ENCODE results near the gene COPS2. TPM values are rescaled to one million over a fixed set of nuclear protein-coding genes. Genes with fewer than 3 reads are reported as not detected.
A peak's percentile ranks its signal among the peaks of the same experiment; 100 is the strongest.
"Not testable (repeated sequence)": the region's sequence is repeated elsewhere in the genome, so short reads cannot be mapped to it uniquely, and the experiment has no call there.

Gene COPS2
- total and polyA plus RNA-seq, 5 donors = 43.1 to 78.2 (median 68.1) TPM

- Histone ChIP-seq H3K4me1 (ENCODE audit: control insufficient read depth, insufficient read depth, low read length) (peaks cover 2% of the 10 kb centered on the region), H3K9me3 (ENCODE audit: control insufficient read depth, low read length) (no peaks in the 10 kb centered on the region), H3K4me3 (ENCODE audit: low read length) (no peak overlapping the region), H3K27ac (ENCODE audit: low read length) (no peak overlapping the region), H3K27me3 (ENCODE audit: control insufficient read depth, insufficient read depth) (no peaks in the 10 kb centered on the region)
- WGBS = 96% methylated on average over 4 of the region's 4 CpGs
- DNase-seq (no peak), ATAC-seq (no peak)
- intact Hi-C loops (cut with DNase I) = no loop called here
Observed at GRCh38 chr15:49182128-49182527, 26.7 kb upstream of the COPS2 start.

GRCh38 chr15:49179433-49180190 lies 24.2 kb upstream of the COPS2 start:
- DNase-seq = no peak
- WGBS = 90% methylated on average over 1 of the region's 1 CpG
- H3K9me3 ChIP-seq (ENCODE audit: control insufficient read depth, low read length) = no peaks in the 10 kb centered on the region
- no peak for ATAC-seq
- peaks cover 2% of the 10 kb centered on the region for H3K4me1 ChIP-seq (ENCODE audit: control insufficient read depth, insufficient read depth, low read length)
- H3K27me3 ChIP-seq (ENCODE audit: control insufficient read depth, insufficient read depth) = no peaks in the 10 kb centered on the region
- intact Hi-C loops (cut with DNase I) = no loop called here
- no peak overlapping the region for H3K4me3 ChIP-seq (ENCODE audit: low read length)
- no peak overlapping the region for H3K27ac ChIP-seq (ENCODE audit: low read length)

- H3K9me3 ChIP-seq (ENCODE audit: control insufficient read depth, low read length) = no peaks in the 10 kb centered on the region
- H3K4me3 ChIP-seq (ENCODE audit: low read length) = no peak overlapping the region
- ATAC-seq (no peak), DNase-seq (no peak)
- H3K27me3 ChIP-seq (ENCODE audit: control insufficient read depth, insufficient read depth) = no peaks in the 10 kb centered on the region
- H3K4me1 ChIP-seq (ENCODE audit: control insufficient read depth, insufficient read depth, low read length) = peaks cover 2% of the 10 kb centered on the region
- WGBS = 91% methylated on average over 7 of the region's 7 CpGs
- intact Hi-C loops (cut with DNase I) = no loop called here
- H3K27ac ChIP-seq (ENCODE audit: low read length) = no peak overlapping the region
Observed at GRCh38 chr15:49178497-49178896, 23.1 kb upstream of the COPS2 start.

- WGBS = 93% methylated on average over 6 of the region's 6 CpGs
- H3K27me3 ChIP-seq (ENCODE audit: control insufficient read depth, insufficient read depth); H3K4me3 ChIP-seq (ENCODE audit: low read length); H3K27ac ChIP-seq (ENCODE audit: low read length); intact Hi-C loops (cut with DNase I); H3K4me1 ChIP-seq (ENCODE audit: control insufficient read depth, insufficient read depth, low read length); DNase-seq; H3K9me3 ChIP-seq (ENCODE audit: control insufficient read depth, low read length); ATAC-seq: not testable (repeated sequence)
Observed at GRCh38 chr15:49175582-49176397, 20.4 kb upstream of the COPS2 start.

DNA sequence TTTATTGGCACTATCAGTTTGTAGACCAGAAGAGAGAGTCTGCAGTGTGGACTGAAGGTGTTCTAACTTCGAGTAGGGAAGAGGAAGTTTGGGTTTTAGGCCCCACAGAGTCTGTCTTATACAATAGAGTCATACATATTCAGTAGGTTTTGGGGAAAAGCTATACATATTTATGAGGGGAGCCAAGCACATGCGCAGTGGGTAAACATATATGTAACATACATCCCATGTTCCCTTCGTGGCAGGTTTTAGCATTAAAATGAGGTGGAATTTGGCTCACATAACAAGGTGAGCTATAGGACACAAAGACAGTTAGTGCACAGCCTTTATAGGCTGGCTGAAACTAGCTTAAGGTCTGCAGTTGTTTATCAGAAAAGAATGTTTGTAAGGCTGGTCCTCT lies 19.5 kb upstream of the COPS2 start:
- Histone ChIP-seq H3K4me1 (ENCODE audit: control insufficient read depth, insufficient read depth, low read length) (peaks cover 2% of the 10 kb centered on the region), H3K27me3 (ENCODE audit: control insufficient read depth, insufficient read depth) (no peaks in the 10 kb centered on the region), H3K9me3 (ENCODE audit: control insufficient read depth, low read length) (no peaks in the 10 kb centered on the region), H3K4me3 (ENCODE audit: low read length) (no peak overlapping the region), H3K27ac (ENCODE audit: low read length) (no peak overlapping the region)
- whole genome bisulfite sequencing = 94% methylated on average over 3 of the region's 3 CpGs
- ATAC-seq (no peak), DNase-seq (no peak)
- intact Hi-C loops (cut with DNase I) = no loop called here

- ATAC-seq = no peak
- intact Hi-C loops (cut with DNase I) = no loop called here
- WGBS = 98% methylated on average over 12 of the region's 12 CpGs
- Histone ChIP-seq H3K4me3 (ENCODE audit: low read length) (no peak overlapping the region), H3K9me3 (ENCODE audit: control insufficient read depth, low read length) (no peaks in the 10 kb centered on the region), H3K27ac (ENCODE audit: low read length) (no peak overlapping the region), H3K4me1 (ENCODE audit: control insufficient read depth, insufficient read depth, low read length) (no peaks in the 10 kb centered on the region), H3K27me3 (ENCODE audit: control insufficient read depth, insufficient read depth) (no peaks in the 10 kb centered on the region)
- no peak for DNase-seq
Observed at GRCh38 chr15:49171790-49172189, 16.4 kb upstream of the COPS2 start.

DNA sequence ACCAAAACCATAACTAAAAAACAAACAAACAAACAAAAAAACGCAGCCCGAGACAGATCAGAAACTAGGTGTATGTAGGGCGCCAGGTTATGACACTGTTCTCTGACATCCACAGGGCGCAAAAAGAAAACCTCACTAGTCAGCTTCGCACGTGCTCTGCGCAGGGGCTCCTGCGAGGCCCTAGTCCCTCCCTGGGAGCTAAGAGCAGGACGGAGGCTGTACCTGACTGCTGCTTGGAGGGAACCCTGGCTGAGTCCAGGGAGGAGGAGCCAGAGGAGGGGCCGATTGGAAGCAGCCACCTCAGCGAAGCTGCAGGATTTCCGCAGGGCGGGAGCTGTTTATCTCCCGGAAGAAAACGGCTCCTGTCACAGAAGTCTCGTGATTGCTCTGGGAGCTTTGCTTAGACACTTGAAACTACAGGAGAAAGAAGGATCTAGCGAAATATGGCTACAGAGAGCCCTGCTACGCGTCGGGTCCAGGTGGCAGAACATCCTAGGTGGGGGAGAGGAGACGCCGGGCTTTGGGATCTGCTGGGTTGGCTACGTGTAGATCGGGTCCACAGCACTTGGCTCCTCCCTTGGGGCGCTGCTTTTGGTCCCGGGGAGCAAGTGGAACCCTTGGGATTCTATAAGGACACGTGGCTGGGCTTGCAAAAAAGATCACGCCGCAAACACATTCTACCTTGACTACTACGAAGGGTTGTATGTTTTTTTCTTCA lies 14.6 kb upstream of the COPS2 start, which contains the start of gene GALK2:
Gene GALK2 (plus strand): TSS at position 368 of the 718 bp plus-strand sequence. CDS start 76 bp downstream, at position 444.
- ATAC-seq (peak; percentile 99 to 100), DNase-seq (peak; percentile 85 to 91 (median 88))
- Histone ChIP-seq H3K4me1 (ENCODE audit: control insufficient read depth, insufficient read depth, low read length) (no peaks in the 10 kb centered on the region), H3K27me3 (ENCODE audit: control insufficient read depth, insufficient read depth) (no peaks in the 10 kb centered on the region), H3K9me3 (ENCODE audit: control insufficient read depth, low read length) (no peaks in the 10 kb centered on the region), H3K4me3 (ENCODE audit: low read length) (peak within 1 kb of the TSS; percentile 94), H3K27ac (ENCODE audit: low read length) (peak within 1 kb of the TSS; percentile 96)
- 5% methylated on average over 30 of the region's 30 CpGs for WGBS
- intact Hi-C loops (cut with DNase I) = no loop called here

GRCh38 chr15:49168016-49168415 lies 12.6 kb upstream of the COPS2 start:
- Histone ChIP-seq H3K27me3 (ENCODE audit: control insufficient read depth, insufficient read depth) (no peaks in the 10 kb centered on the region), H3K4me3 (ENCODE audit: low read length) (no peak overlapping the region)
- 72% methylated on average over 3 of the region's 3 CpGs for WGBS

DNA sequence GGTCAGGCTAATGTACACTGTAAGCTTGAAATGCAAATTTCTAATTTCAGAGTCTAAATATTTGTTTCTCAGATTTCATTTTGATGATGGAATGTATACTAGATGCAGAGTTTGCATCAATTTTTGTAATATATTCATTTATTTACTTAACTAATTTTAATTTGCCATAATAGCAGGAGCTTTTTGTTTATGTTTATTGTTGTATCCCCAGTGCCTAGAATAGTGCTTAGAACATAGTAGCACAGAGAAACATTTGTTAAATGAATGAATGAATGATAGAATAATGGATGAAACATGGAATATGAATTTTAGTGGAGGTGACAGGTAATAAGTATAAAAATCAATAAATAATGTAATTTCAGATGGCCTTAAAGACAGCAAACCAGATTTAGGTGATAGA lies 9.5 kb upstream of the COPS2 start:
- no peaks in the 10 kb centered on the region for H3K4me1 ChIP-seq (ENCODE audit: control insufficient read depth, insufficient read depth, low read length)
- DNase-seq (no peak), ATAC-seq (no peak)
- no peaks in the 10 kb centered on the region for H3K27me3 ChIP-seq (ENCODE audit: control insufficient read depth, insufficient read depth)
- H3K4me3 ChIP-seq (ENCODE audit: low read length) = no peak overlapping the region
- H3K27ac ChIP-seq (ENCODE audit: low read length) = no peak overlapping the region
- intact Hi-C loops (cut with DNase I) = no loop called here
- no peaks in the 10 kb centered on the region for H3K9me3 ChIP-seq (ENCODE audit: control insufficient read depth, low read length)

More at GRCh38 chr15:49168016-49168415, 12.6 kb upstream of the COPS2 start:
- H3K9me3 ChIP-seq (ENCODE audit: control insufficient read depth, low read length) = no peaks in the 10 kb centered on the region
- H3K27ac ChIP-seq (ENCODE audit: low read length) = no peak overlapping the region
- no peaks in the 10 kb centered on the region for H3K4me1 ChIP-seq (ENCODE audit: control insufficient read depth, insufficient read depth, low read length)
- intact Hi-C loops (cut with DNase I) = no loop called here
- ATAC-seq (no peak), DNase-seq (no peak)

- Histone ChIP-seq H3K27me3 (ENCODE audit: control insufficient read depth, insufficient read depth) (no peaks in the 10 kb centered on the region), H3K4me1 (ENCODE audit: control insufficient read depth, insufficient read depth, low read length) (no peaks in the 10 kb centered on the region), H3K4me3 (ENCODE audit: low read length) (no peak overlapping the region), H3K27ac (ENCODE audit: low read length) (no peak overlapping the region), H3K9me3 (ENCODE audit: control insufficient read depth, low read length) (no peaks in the 10 kb centered on the region)
- 77% methylated on average over 1 of the region's 1 CpG for WGBS
- no peak for ATAC-seq
- no peak for DNase-seq
- intact Hi-C loops (cut with DNase I) = no loop called here
Observed at GRCh38 chr15:49163678-49164077, 8.3 kb upstream of the COPS2 start.

Measured in right cardiac atrium (tissue), 5 donors.